Prostate gland (tissue), 2 donors: ENCODE data around the gene ZMAT5. TPM values are rescaled to one million over a fixed set of nuclear protein-coding genes. Genes with fewer than 3 reads are reported as not detected.

ENCODE experiments used
- DNase-seq: peaks from one replicate; pipeline ENCODE4 v3.0.0-alpha.2; 2019; ENCODE audit warnings: low spot score
- H3K27ac ChIP-seq, 2 donors: fragments of 200-600 bp; sonication (generic); 2 replicates each; pipeline ENCODE4 v1.5.1; 2017 to 2019
- H3K27me3 ChIP-seq: fragments of 200-600 bp; sonication (generic); replicated peaks from 2 replicates; pipeline ENCODE4 v1.5.1; 2019; ENCODE audit not compliant: insufficient read depth
- H3K36me3 ChIP-seq, 2 donors: fragments of 200-600 bp; sonication (generic); 1 replicate in 1 of 2; 2 replicates in 1 of 2; pipeline versions ENCODE4 v1.5.1 to v1.8.1; 2017 to 2019
- H3K4me1 ChIP-seq: fragments of 200-600 bp; sonication (generic); replicated peaks from 2 replicates; pipeline ENCODE4 v1.5.1; 2019
- H3K4me3 ChIP-seq, 2 donors: fragments of 200-600 bp; sonication (generic); 2 replicates each; pipeline ENCODE4 v1.5.1; 2017 to 2019
- H3K9me3 ChIP-seq: fragments of 200-600 bp; sonication (generic); 2 replicates; pipeline ENCODE4 v1.5.1; 2017
- CTCF ChIP-seq, 4 experiments: fragments of 200-600 bp in 2 of 4; fragments of 450-650 bp in 2 of 4; sonication (generic) in 2 of 4; IDR thresholded peaks; 1 replicate in 3 of 4; 2 replicates in 1 of 4; pipeline ENCODE4 v1.5.1; 2016 to 2019; ENCODE audit warnings: antibody characterized with exemption in 4 of 4, mild to moderate bottlenecking in 2 of 4, moderate library complexity in 2 of 4
- POLR2A ChIP-seq: fragments of 450-650 bp; IDR thresholded peaks from one replicate; pipeline ENCODE4 v1.6.1; 2016; ENCODE audit warnings: antibody characterized with exemption, mild to moderate bottlenecking
- POLR2AphosphoS5 ChIP-seq: sonication (generic); formaldehyde crosslinking; IDR thresholded peaks from one replicate; pipeline ENCODE4 v1.6.1; 2017; ENCODE audit warnings: antibody characterized with exemption
- WGBS: methylation state at CpG from one replicate; pipeline ENCODE4 v1.1.5; 2018; 5-methylcytosine and 5-hydroxymethylcytosine counted together
- intact Hi-C: fragments of 100-400 bp; cut with DNase I; formaldehyde crosslinking; loops from one replicate; pipeline ENCODE4 v1.14.2; 2022
- total RNA-seq, 2 donors: library from RNA; depleted of rRNA; stranded (reverse); fragments of >200 nt; gene quantifications; one replicate each; pipeline ENCODE4 v1.1.0, GENCODE V29; 2016

ZMAT5 gene
- total RNA-seq, 2 donors from 2014 or later = 32.9 to 33.5 TPM

DNA sequence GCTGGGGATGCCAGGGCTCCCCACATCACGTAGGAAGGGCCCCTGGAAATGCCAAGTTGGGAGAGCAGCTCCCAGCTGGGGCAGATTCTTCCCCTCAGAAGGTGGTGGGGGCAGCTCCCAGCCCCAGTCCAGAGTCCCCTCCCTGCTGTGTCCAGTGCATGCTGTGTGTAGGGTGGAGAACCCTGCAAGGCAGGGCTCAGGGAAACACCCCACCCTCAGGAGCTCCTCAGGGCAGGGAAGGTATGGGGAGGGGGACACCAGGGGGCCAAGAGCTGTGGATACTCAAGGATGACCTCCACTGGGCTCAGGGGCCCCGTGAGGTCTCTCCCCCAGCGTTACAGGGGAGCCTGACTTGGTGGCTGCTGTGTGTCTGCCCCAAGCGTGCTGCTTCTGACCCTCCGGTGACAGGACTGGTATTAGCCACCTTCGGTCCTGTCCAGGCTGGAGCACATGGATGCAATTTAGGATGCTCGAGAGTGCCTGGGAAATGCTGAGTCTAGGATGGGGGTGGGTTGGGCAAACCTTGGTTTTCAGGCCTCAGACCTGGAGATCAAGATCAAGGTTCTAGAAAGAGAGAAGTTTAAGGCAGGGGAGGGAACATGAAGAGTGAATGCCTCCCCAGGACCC, 63.1 kb downstream of the ZMAT5 start:
- no peaks in the 10 kb centered on the region for H3K4me1 ChIP-seq
- no peak overlapping the region for H3K4me3 ChIP-seq
- DNase-seq = no peak
- no peak overlapping the region for H3K27ac ChIP-seq
- no peaks in the 10 kb centered on the region for H3K9me3 ChIP-seq
- H3K36me3 ChIP-seq = no peaks in the 10 kb centered on the region
- H3K27me3 ChIP-seq = no peaks in the 10 kb centered on the region
- no peak for TF ChIP-seq POLR2A
- no peak for TF ChIP-seq POLR2AphosphoS5
- no peak for TF ChIP-seq CTCF (IDR thresholded peaks at IDR 0.05)
- intact Hi-C loops = no loop called here
- 65% methylated on average over 7 of the region's 7 CpGs for WGBS

- no peaks in the 10 kb centered on the region for H3K4me1 ChIP-seq
- 47% methylated on average over 19 of the region's 19 CpGs for WGBS
- no peaks in the 10 kb centered on the region for H3K9me3 ChIP-seq
- H3K36me3 ChIP-seq = no peaks in the 10 kb centered on the region
- no peak overlapping the region for H3K27ac ChIP-seq
- H3K4me3 ChIP-seq = no peak overlapping the region
- DNase-seq = peak; percentile 44
- no peaks in the 10 kb centered on the region for H3K27me3 ChIP-seq
- no peak for TF ChIP-seq POLR2AphosphoS5
- no peak for TF ChIP-seq CTCF (IDR thresholded peaks at IDR 0.05)
- TF ChIP-seq POLR2A = no peak
- intact Hi-C loops = no loop called here
These were observed 63.8 kb downstream of the ZMAT5 start for GRCh38 chr22:29702931-29703501.

DNA sequence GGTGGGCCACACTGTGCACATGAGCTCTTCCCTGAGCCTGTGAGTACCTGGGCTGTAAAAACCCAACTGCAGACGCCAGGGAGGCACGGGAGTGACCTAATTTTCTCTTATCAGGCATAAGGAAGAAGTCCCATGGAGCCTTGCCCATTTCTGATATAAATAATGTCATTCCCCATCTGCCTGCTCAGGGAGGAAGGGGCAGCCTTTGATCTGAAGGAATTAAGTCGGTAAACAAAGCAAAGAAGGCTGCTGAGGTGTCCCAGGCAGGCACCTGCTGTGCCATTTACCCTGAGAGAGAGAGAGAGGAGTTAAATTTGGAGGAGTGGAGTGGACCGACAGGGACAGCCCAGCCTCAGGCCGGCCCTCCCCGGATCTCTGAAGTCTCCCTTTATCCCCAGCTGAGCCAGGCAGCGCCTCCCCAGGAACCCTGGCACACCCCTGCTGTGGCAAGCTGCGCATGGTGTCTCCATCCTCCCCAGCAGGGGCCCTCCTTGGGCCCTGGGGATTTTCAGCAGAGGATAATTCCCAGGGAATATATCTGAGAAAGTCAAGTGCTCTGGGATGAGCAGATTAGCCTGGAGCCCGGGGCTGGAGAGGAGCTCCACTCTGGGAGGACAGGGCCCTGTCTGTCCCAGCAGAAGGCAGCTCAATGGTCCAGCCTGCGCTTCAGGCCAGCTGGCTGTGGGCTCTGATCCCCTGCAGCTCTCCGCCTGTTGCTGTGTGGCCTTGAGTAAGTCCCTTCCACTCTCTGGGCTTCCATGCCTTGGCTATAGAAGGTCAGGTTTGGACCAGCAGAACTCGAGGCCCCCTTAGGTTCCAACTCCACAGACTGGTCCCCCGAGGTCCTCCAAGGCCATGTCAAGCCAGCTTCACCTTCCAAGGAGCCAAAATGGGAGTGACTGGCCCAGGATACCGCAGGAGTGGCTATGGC, 64.5 kb downstream of the ZMAT5 start:
- Histone ChIP-seq H3K4me1 (no peaks in the 10 kb centered on the region), H3K27me3 (no peaks in the 10 kb centered on the region), H3K36me3 (no peaks in the 10 kb centered on the region), H3K4me3 (no peak overlapping the region), H3K9me3 (no peaks in the 10 kb centered on the region), H3K27ac (no peak overlapping the region)
- WGBS = 37% methylated on average over 14 of the region's 14 CpGs
- TF ChIP-seq CTCF (IDR thresholded peaks at IDR 0.05) (no peak), POLR2AphosphoS5 (no peak), POLR2A (no peak)
- no peak for DNase-seq
- intact Hi-C loops = no loop called here

- DNase-seq = no peak
- Histone ChIP-seq H3K4me1 (no peaks in the 10 kb centered on the region), H3K9me3 (no peaks in the 10 kb centered on the region), H3K4me3 (no peak overlapping the region), H3K27me3 (no peaks in the 10 kb centered on the region), H3K27ac (no peak overlapping the region), H3K36me3 (no peaks in the 10 kb centered on the region)
- 31% methylated on average over 14 of the region's 14 CpGs for WGBS
- TF ChIP-seq CTCF (IDR thresholded peaks at IDR 0.05) (no peak), POLR2A (no peak), POLR2AphosphoS5 (no peak)
- intact Hi-C loops = no loop called here
These were observed 65.4 kb downstream of the ZMAT5 start for GRCh38 chr22:29701155-29701999.
